GM19099 (cell line): ENCODE data around the gene SLC38A4.

Experiments used
- POLR2A ChIP-seq: IDR thresholded peaks from 3 replicates; pipeline ENCODE4 v1.6.1; 2011; ENCODE audit warnings: low read depth; ENCODE audit not compliant: insufficient read length; ENCODE audit errors: extremely low read depth

The SLC38A4 gene

GRCh38 chr12:46831335-46832129, 5.7 kb upstream of the SLC38A4 start:
- TF ChIP-seq POLR2A, result no peak

- no peak for TF ChIP-seq POLR2A
These were observed 5.0 kb upstream of the SLC38A4 start for GRCh38 chr12:46830731-46831334.

- no peak for TF ChIP-seq POLR2A
These were observed 1.1 kb downstream of the SLC38A4 start for GRCh38 chr12:46824709-46825108.

- no peak for TF ChIP-seq POLR2A
These were observed 7.2 kb downstream of the SLC38A4 start for GRCh38 chr12:46818642-46819041.

- no peak for TF ChIP-seq POLR2A
These were observed 10.0 kb downstream of the SLC38A4 start for GRCh38 chr12:46815809-46816208.

GRCh38 chr12:46814143-46814542, 11.7 kb downstream of the SLC38A4 start:
- TF ChIP-seq POLR2A, result no peak

GRCh38 chr12:46811185-46811584, 14.6 kb downstream of the SLC38A4 start:
- no peak for TF ChIP-seq POLR2A

GRCh38 chr12:46808955-46809697, 16.7 kb downstream of the SLC38A4 start:
- TF ChIP-seq POLR2A, result no peak

- no peak for TF ChIP-seq POLR2A
These were observed 17.5 kb downstream of the SLC38A4 start for GRCh38 chr12:46808317-46808716.

- TF ChIP-seq POLR2A, result no peak
These were observed 21.7 kb downstream of the SLC38A4 start for GRCh38 chr12:46804054-46804453.

- TF ChIP-seq POLR2A, result no peak
These were observed 22.3 kb downstream of the SLC38A4 start for GRCh38 chr12:46803517-46803916.

GRCh38 chr12:46801293-46801692, 24.5 kb downstream of the SLC38A4 start:
- no peak for TF ChIP-seq POLR2A

GRCh38 chr12:46800160-46800559, 25.6 kb downstream of the SLC38A4 start:
- no peak for TF ChIP-seq POLR2A

GRCh38 chr12:46798648-46799047, 27.1 kb downstream of the SLC38A4 start:
- no peak for TF ChIP-seq POLR2A

GRCh38 chr12:46798056-46798455, 27.7 kb downstream of the SLC38A4 start:
- TF ChIP-seq POLR2A, result no peak

- TF ChIP-seq POLR2A, result no peak
These were observed 29.8 kb downstream of the SLC38A4 start for GRCh38 chr12:46795988-46796387.
